Endothelial cell (in vitro differentiated cells): ENCODE data around the gene PAPOLB. TPM values are rescaled to one million over a fixed set of nuclear protein-coding genes. Genes with fewer than 3 reads are reported as not detected.
"Not testable (repeated sequence)": the region's sequence is repeated elsewhere in the genome, so short reads cannot be mapped to it uniquely, and the experiment has no call there.

Experiments
- DNase-seq: peaks from one replicate; pipeline ENCODE4 v3.0.0; 2021; ENCODE audit warnings: low spot score
- H3K27ac Mint-ChIP-seq: one replicate; pipeline ENCODE4 v1.8.0; 2021; ENCODE audit warnings: mixed read lengths, inconsistent platforms; ENCODE audit not compliant: unreplicated experiment
- H3K27me3 Mint-ChIP-seq: one replicate; pipeline ENCODE4 v1.8.0; 2021; ENCODE audit warnings: mild to moderate bottlenecking, moderate library complexity, mixed read lengths, inconsistent platforms; ENCODE audit not compliant: unreplicated experiment
- H3K36me3 Mint-ChIP-seq: one replicate; pipeline ENCODE4 v1.8.0; 2021; ENCODE audit warnings: mild to moderate bottlenecking, low read depth, mixed read lengths, inconsistent platforms; ENCODE audit not compliant: unreplicated experiment
- H3K4me1 Mint-ChIP-seq: one replicate; pipeline ENCODE4 v1.8.0; 2021; ENCODE audit warnings: mild to moderate bottlenecking, mixed read lengths, inconsistent platforms; ENCODE audit not compliant: unreplicated experiment
- H3K4me3 Mint-ChIP-seq: one replicate; pipeline ENCODE4 v1.8.0; 2021; ENCODE audit warnings: mild to moderate bottlenecking, mixed read lengths, inconsistent platforms; ENCODE audit not compliant: unreplicated experiment
- H3K9me3 Mint-ChIP-seq: one replicate; pipeline ENCODE4 v1.8.0; 2021; ENCODE audit warnings: mixed read lengths, inconsistent platforms; ENCODE audit not compliant: unreplicated experiment
- CTCF ChIP-seq: fragments of 200-600 bp; sonication (generic); IDR thresholded peaks from one replicate; pipeline ENCODE4 v1.5.0; 2021; ENCODE audit warnings: antibody characterized with exemption; ENCODE audit not compliant: unreplicated experiment
- total RNA-seq: library from RNA; stranded (reverse); fragmentation: NEBNext Ultra II Directional; extraction: Animal tissue kit (Norgen Biotek cat#: 25700); gene quantifications from one replicate; pipeline ENCODE4 v1.2.1, GENCODE V29; 2021; ENCODE audit not compliant: unreplicated experiment

The PAPOLB gene
- total RNA-seq, 1 donor from 2014 or later = 0.10 TPM

GRCh38 chr7:4895766-4896165 lies 33.9 kb upstream of the PAPOLB start:
- no peaks in the 10 kb centered on the region for H3K9me3 Mint-ChIP-seq
- peaks cover 2% of the 10 kb centered on the region for H3K27me3 Mint-ChIP-seq
- H3K4me3 Mint-ChIP-seq = no peak overlapping the region
- TF ChIP-seq CTCF = no peak
- no peaks in the 10 kb centered on the region for H3K4me1 Mint-ChIP-seq
- H3K27ac Mint-ChIP-seq = no peak overlapping the region
- H3K36me3 Mint-ChIP-seq = no peaks in the 10 kb centered on the region
- no peak for DNase-seq

GRCh38 chr7:4894482-4894881 lies 32.7 kb upstream of the PAPOLB start:
- Mint-ChIP-seq H3K27ac (no peak overlapping the region), H3K4me3 (no peak overlapping the region), H3K4me1 (no peaks in the 10 kb centered on the region), H3K9me3 (no peaks in the 10 kb centered on the region), H3K36me3 (no peaks in the 10 kb centered on the region), H3K27me3 (peaks cover 2% of the 10 kb centered on the region)
- no peak for DNase-seq
- no peak for TF ChIP-seq CTCF

- Mint-ChIP-seq H3K27ac (no peak overlapping the region), H3K36me3 (no peaks in the 10 kb centered on the region), H3K27me3 (peaks cover 2% of the 10 kb centered on the region), H3K9me3 (no peaks in the 10 kb centered on the region), H3K4me3 (no peak overlapping the region), H3K4me1 (no peaks in the 10 kb centered on the region)
- no peak for TF ChIP-seq CTCF
- no peak for DNase-seq
These were observed 32.2 kb upstream of the PAPOLB start for GRCh38 chr7:4893929-4894475.

GRCh38 chr7:4893188-4893587 lies 31.4 kb upstream of the PAPOLB start:
- DNase-seq, H3K36me3 Mint-ChIP-seq, H3K9me3 Mint-ChIP-seq, H3K4me1 Mint-ChIP-seq, H3K4me3 Mint-ChIP-seq, H3K27ac Mint-ChIP-seq, H3K27me3 Mint-ChIP-seq: not testable (repeated sequence)

GRCh38 chr7:4891522-4891921 lies 29.7 kb upstream of the PAPOLB start:
- H3K4me3 Mint-ChIP-seq, H3K27ac Mint-ChIP-seq, H3K27me3 Mint-ChIP-seq, H3K4me1 Mint-ChIP-seq, H3K36me3 Mint-ChIP-seq, DNase-seq, H3K9me3 Mint-ChIP-seq: not testable (repeated sequence)

GRCh38 chr7:4889682-4890081 lies 27.9 kb upstream of the PAPOLB start:
- TF ChIP-seq CTCF = no peak
- no peak overlapping the region for H3K4me3 Mint-ChIP-seq
- peaks cover 4% of the 10 kb centered on the region for H3K27me3 Mint-ChIP-seq
- H3K27ac Mint-ChIP-seq = no peak overlapping the region
- no peaks in the 10 kb centered on the region for H3K4me1 Mint-ChIP-seq
- H3K9me3 Mint-ChIP-seq = no peaks in the 10 kb centered on the region
- H3K36me3 Mint-ChIP-seq = no peaks in the 10 kb centered on the region
- no peak for DNase-seq
